ENCODE results near the gene FLAD1. TPM values are rescaled to one million over a fixed set of nuclear protein-coding genes. Genes with fewer than 3 reads are reported as not detected.

FLAD1 gene
- total and polyA plus RNA-seq, 2 of the 8 experiments (the other 6 are each of a cell fraction or from before 2014, with no cell fraction given): 104 to 143 TPM

GRCh38 chr1:155001675-155002463, 18.7 kb downstream of the FLAD1 start (continued):
- no peak for TF ChIP-seq CHD7 (IDR thresholded peaks at IDR 0.05; ENCODE audit: insufficient replicate concordance, low read length)
- no peak for TF ChIP-seq GTF2F1 (IDR thresholded peaks at IDR 0.05; ENCODE audit: borderline replicate concordance, low read depth, low read length)
- no peak for TF ChIP-seq GABPA (IDR thresholded peaks at IDR 0.05; ENCODE audit: borderline replicate concordance, insufficient read depth, low read length)
- TF ChIP-seq NRF1 (IDR thresholded peaks at IDR 0.05; ENCODE audit: low read depth, low read length): no peak
- TF ChIP-seq FOSL1 (IDR thresholded peaks at IDR 0.05; ENCODE audit: insufficient read depth, low read depth, low read length): no peak
- peak; percentile 0 to 42; a peak in 3 of 4 replicates for TF ChIP-seq RAD21 (IDR thresholded peaks at IDR 0.05 in 1 of 2, conservative IDR thresholded peaks at IDR 0.05 in 1 of 2; ENCODE audit: low read depth in 2 of 2, low read length in 2 of 2)
- no peak; the same call in 1 of the 2 replicates for TF ChIP-seq MAX (IDR thresholded peaks at IDR 0.05)
- TF ChIP-seq PHF8 (conservative IDR thresholded peaks at IDR 0.05; ENCODE audit: low read depth, low read length): 0 out of 2 replicates have a peak, but pooled peaks have one; percentile 27
- no peak for TF ChIP-seq JUN (IDR thresholded peaks at IDR 0.05; ENCODE audit: low read depth, low read length)

All from H1 (cell line).